Measurements from ENCODE around the gene JARID2. TPM values are rescaled to one million over a fixed set of nuclear protein-coding genes. Genes with fewer than 3 reads are reported as not detected.

JARID2 gene
- total RNA-seq, 2 experiments from 2014 or later: 19.0 to 19.5 TPM

DNA sequence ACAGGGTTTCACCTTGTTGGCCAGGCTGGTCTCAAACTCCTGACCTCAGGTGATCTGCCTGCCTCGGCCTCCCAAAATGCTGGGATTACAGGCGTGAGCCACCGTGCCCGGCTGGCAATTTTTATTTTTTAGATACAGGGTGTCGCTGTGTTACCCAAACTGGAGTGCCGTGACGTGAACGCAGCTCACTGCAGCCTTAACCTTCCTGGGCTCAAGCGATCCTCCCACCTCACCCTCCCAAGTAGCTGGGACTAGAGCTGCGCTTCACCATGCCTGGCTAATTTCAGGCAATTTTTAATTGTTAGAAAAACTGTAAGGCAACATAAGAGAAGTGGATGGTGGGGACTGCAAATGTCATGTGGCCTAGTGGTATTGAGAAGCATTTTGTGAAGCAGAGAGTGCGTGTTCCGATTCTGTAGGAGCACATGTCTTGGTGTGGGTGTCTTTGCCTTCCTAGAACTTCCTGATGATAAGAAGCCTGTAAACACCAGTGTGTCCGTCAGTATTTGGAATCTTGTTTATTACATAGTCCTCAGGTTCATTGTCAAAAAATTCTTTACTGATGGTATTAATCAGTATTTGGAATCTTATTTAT, 18.0 kb downstream of the JARID2 start:
- Histone ChIP-seq H3K4me2 (ENCODE audit: low read length) (0 out of 2 replicates have a peak overlapping the region, but pooled peaks have one; percentile 65), H3K9me3 (ENCODE audit: low read length) (no peaks in the 10 kb centered on the region), H3K9me2 (ENCODE audit: insufficient read depth, low read length) (no peaks in the 10 kb centered on the region), H3K4me3 (ENCODE audit: low read depth, low read length, poor library complexity, severe bottlenecking) (no peak overlapping the region), H4K20me1 (ENCODE audit: insufficient read depth, low read length) (peaks cover 12% of the 10 kb centered on the region; the same call in 1 of the 2 replicates), H2AFZ (ENCODE audit: low read length) (no peak overlapping the region), H3K27ac (ENCODE audit: low read depth, low read length, poor library complexity, severe bottlenecking) (no peak overlapping the region), H3K79me2 (ENCODE audit: insufficient read depth, low read depth, low read length) (peaks cover 78% of the 10 kb centered on the region), H3K4me1 (ENCODE audit: insufficient read depth, low read length, poor library complexity, severe bottlenecking) (peaks cover 73% of the 10 kb centered on the region), H3K36me3 (ENCODE audit: insufficient read depth, low read length) (no peaks in the 10 kb centered on the region)
- CTCF ChIA-PET (ENCODE audit: unreplicated experiment): interaction anchor here (0.9 kb wide), 1 partner anchor 15 kb away, joined by 5 read pairs; no protein-coding TSS in a partner anchor
- no peak for DNase-seq (ENCODE audit: low spot score)
- intact Hi-C loops (cut with micrococcal nuclease; ENCODE audit: unreplicated experiment): no loop called here
- no peak for TF ChIP-seq EZH2phosphoT487 (IDR thresholded peaks at IDR 0.05; ENCODE audit: borderline replicate concordance, low read depth, low read length)
- TF ChIP-seq CTCF (conservative IDR thresholded peaks at IDR 0.05; ENCODE audit: low read length): no peak
- POLR2A ChIA-PET: interaction anchor here (6.0 kb wide), 1 partner anchor 9 kb away, joined by 49 read pairs; no protein-coding TSS in a partner anchor
- no TSS peak for BruUV-seq (replicated peaks)

GRCh38 chr6:15264412-15264811, 18.5 kb downstream of the JARID2 start:
- Histone ChIP-seq H3K4me3 (ENCODE audit: low read depth, low read length, poor library complexity, severe bottlenecking) (no peak overlapping the region), H3K36me3 (ENCODE audit: insufficient read depth, low read length) (no peaks in the 10 kb centered on the region), H3K4me1 (ENCODE audit: insufficient read depth, low read length, poor library complexity, severe bottlenecking) (peaks cover 73% of the 10 kb centered on the region), H2AFZ (ENCODE audit: low read length) (no peak overlapping the region), H3K79me2 (ENCODE audit: insufficient read depth, low read depth, low read length) (peaks cover 81% of the 10 kb centered on the region), H3K4me2 (ENCODE audit: low read length) (peak overlapping the region; percentile 65; the same call in 1 of the 2 replicates), H3K27ac (ENCODE audit: low read depth, low read length, poor library complexity, severe bottlenecking) (no peak overlapping the region), H3K9me3 (ENCODE audit: low read length) (no peaks in the 10 kb centered on the region), H4K20me1 (ENCODE audit: insufficient read depth, low read length) (peaks cover 12% of the 10 kb centered on the region; the same call in 1 of the 2 replicates), H3K9me2 (ENCODE audit: insufficient read depth, low read length) (no peaks in the 10 kb centered on the region)
- TF ChIP-seq CTCF (conservative IDR thresholded peaks at IDR 0.05; ENCODE audit: low read length) (no peak), EZH2phosphoT487 (IDR thresholded peaks at IDR 0.05; ENCODE audit: borderline replicate concordance, low read depth, low read length) (no peak)
- no TSS peak for BruUV-seq (replicated peaks)
- CTCF ChIA-PET (ENCODE audit: unreplicated experiment): interaction anchor here (0.9 kb wide), 1 partner anchor 15 kb away, joined by 5 read pairs; no protein-coding TSS in a partner anchor
- intact Hi-C loops (cut with micrococcal nuclease; ENCODE audit: unreplicated experiment): no loop called here
- POLR2A ChIA-PET: interaction anchor here (0.6 to 6.0 kb wide), 7 partner anchors 10 to 672 kb away, joined by 3 to 49 read pairs (median 6); no protein-coding TSS in a partner anchor
- DNase-seq (ENCODE audit: low spot score): no peak
